ENCODE results near the gene IKBKE.

The IKBKE gene

GRCh38 chr1:206470692-206471414 lies 577 bp downstream of the IKBKE start:
- Histone ChIP-seq H3K9ac (ENCODE audit: low read length) (peak overlapping the region; percentile 91), H3K27me3 (ENCODE audit: insufficient read depth, low read length) (no peaks in the 10 kb centered on the region), H4K20me1 (ENCODE audit: insufficient read depth, low read length) (no peaks in the 10 kb centered on the region), H3K27ac (ENCODE audit: low read depth, low read length, poor library complexity, severe bottlenecking) (peak overlapping the region; percentile 91), H3K9me3 (ENCODE audit: low read length) (no peaks in the 10 kb centered on the region), H3K36me3 (ENCODE audit: insufficient read depth, low read length) (peaks cover 24% of the 10 kb centered on the region; the same call in 1 of the 2 replicates), H3K4me1 (ENCODE audit: insufficient read depth, low read length, severe bottlenecking) (peaks cover 61% of the 10 kb centered on the region), H3F3A (ENCODE audit: insufficient read depth, low read length) (no peaks in the 10 kb centered on the region), H2AFZ (ENCODE audit: low read length) (no peak overlapping the region), H3K4me3 (ENCODE audit: low read depth, low read length, poor library complexity, severe bottlenecking) (peak overlapping the region; percentile 92), H3K79me2 (ENCODE audit: insufficient read depth, low read length) (no peaks in the 10 kb centered on the region), H3K4me2 (ENCODE audit: low read length) (peak overlapping the region; percentile 85), H3K9me2 (ENCODE audit: low read depth, low read length) (no peaks in the 10 kb centered on the region)
- no peak for TF ChIP-seq EZH2 (IDR thresholded peaks at IDR 0.05; ENCODE audit: borderline replicate concordance, low read length)
- TF ChIP-seq, protein P1, sequence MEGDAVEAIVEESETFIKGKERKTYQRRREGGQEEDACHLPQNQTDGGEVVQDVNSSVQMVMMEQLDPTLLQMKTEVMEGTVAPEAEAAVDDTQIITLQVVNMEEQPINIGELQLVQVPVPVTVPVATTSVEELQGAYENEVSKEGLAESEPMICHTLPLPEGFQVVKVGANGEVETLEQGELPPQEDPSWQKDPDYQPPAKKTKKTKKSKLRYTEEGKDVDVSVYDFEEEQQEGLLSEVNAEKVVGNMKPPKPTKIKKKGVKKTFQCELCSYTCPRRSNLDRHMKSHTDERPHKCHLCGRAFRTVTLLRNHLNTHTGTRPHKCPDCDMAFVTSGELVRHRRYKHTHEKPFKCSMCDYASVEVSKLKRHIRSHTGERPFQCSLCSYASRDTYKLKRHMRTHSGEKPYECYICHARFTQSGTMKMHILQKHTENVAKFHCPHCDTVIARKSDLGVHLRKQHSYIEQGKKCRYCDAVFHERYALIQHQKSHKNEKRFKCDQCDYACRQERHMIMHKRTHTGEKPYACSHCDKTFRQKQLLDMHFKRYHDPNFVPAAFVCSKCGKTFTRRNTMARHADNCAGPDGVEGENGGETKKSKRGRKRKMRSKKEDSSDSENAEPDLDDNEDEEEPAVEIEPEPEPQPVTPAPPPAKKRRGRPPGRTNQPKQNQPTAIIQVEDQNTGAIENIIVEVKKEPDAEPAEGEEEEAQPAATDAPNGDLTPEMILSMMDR (IDR thresholded peaks at IDR 0.05; ENCODE audit: low read length), result peak; percentile 4; the same call in 1 of the 2 replicates

DNA sequence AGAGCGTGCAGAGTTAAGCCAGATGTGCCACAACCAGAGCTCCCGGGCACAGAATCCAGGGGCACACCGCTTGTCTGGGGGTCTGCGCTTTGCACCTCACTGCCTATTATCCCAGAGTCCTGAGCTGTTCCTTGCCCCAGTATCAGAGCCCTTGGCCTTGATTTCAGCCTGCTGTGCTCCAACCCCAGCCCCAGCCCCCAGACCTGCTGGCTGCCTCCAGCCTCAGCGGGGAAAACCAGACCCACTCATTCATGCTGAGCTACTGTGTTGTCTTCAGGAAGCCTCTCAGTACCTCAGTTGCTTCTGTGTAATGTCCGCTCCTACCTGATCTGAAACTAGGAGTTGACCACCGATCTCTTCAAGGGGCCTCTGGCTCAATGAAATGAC lies 1.1 kb downstream of the IKBKE start:
- Histone ChIP-seq H3K9me2 (ENCODE audit: low read depth, low read length) (no peaks in the 10 kb centered on the region), H3K27me3 (ENCODE audit: insufficient read depth, low read length) (no peaks in the 10 kb centered on the region), H3K4me2 (ENCODE audit: low read length) (peak overlapping the region; percentile 85), H3K79me2 (ENCODE audit: insufficient read depth, low read length) (no peaks in the 10 kb centered on the region), H3K4me1 (ENCODE audit: insufficient read depth, low read length, severe bottlenecking) (peaks cover 56% of the 10 kb centered on the region), H3F3A (ENCODE audit: insufficient read depth, low read length) (no peaks in the 10 kb centered on the region), H3K36me3 (ENCODE audit: insufficient read depth, low read length) (peaks cover 29% of the 10 kb centered on the region), H4K20me1 (ENCODE audit: insufficient read depth, low read length) (no peaks in the 10 kb centered on the region), H3K27ac (ENCODE audit: low read depth, low read length, poor library complexity, severe bottlenecking) (peak overlapping the region; percentile 91), H3K9me3 (ENCODE audit: low read length) (no peaks in the 10 kb centered on the region), H3K4me3 (ENCODE audit: low read depth, low read length, poor library complexity, severe bottlenecking) (peak overlapping the region; percentile 92), H3K9ac (ENCODE audit: low read length) (peak overlapping the region; percentile 91; the same call in 1 of the 2 replicates), H2AFZ (ENCODE audit: low read length) (no peak overlapping the region)
- TF ChIP-seq, protein P1 (IDR thresholded peaks at IDR 0.05; ENCODE audit: low read length), result no peak
- no peak for TF ChIP-seq EZH2 (IDR thresholded peaks at IDR 0.05; ENCODE audit: borderline replicate concordance, low read length)

DNA sequence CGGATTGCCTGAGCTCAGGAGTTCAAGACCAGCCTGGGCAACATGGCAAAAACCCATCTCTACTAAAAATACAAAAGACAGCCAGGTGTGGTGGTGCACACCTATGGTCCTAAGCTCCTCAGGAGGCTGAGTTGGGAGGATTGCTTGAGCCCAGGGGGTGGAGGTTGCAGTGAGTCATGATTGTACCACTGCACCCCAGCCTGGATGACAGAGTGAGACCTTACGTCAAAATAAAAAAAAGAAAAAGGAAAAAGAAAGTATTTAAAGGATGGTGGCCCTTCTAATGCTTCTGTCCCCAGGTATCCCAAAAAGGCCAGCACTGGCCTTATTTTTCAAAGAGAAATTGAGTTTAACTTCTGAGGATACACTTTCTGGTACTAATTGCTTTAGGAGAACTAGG lies 1.7 kb downstream of the IKBKE start:
- H3K27me3 ChIP-seq (ENCODE audit: insufficient read depth, low read length), result no peaks in the 10 kb centered on the region
- H3K9me3 ChIP-seq (ENCODE audit: low read length), result no peaks in the 10 kb centered on the region
- H3K9ac ChIP-seq (ENCODE audit: low read length), result no peak overlapping the region; the same call in 1 of the 2 replicates
- peaks cover 35% of the 10 kb centered on the region for H3K36me3 ChIP-seq (ENCODE audit: insufficient read depth, low read length)
- H3K4me2 ChIP-seq (ENCODE audit: low read length), result peak overlapping the region; percentile 85
- TF ChIP-seq, protein P1 (IDR thresholded peaks at IDR 0.05; ENCODE audit: low read length), result no peak
- TF ChIP-seq EZH2 (IDR thresholded peaks at IDR 0.05; ENCODE audit: borderline replicate concordance, low read length), result no peak
- H3K4me1 ChIP-seq (ENCODE audit: insufficient read depth, low read length, severe bottlenecking), result peaks cover 50% of the 10 kb centered on the region
- H3K79me2 ChIP-seq (ENCODE audit: insufficient read depth, low read length), result no peaks in the 10 kb centered on the region
- H3K4me3 ChIP-seq (ENCODE audit: low read depth, low read length, poor library complexity, severe bottlenecking), result peak overlapping the region; percentile 92
- no peak overlapping the region for H2AFZ ChIP-seq (ENCODE audit: low read length)
- peak overlapping the region; percentile 91 for H3K27ac ChIP-seq (ENCODE audit: low read depth, low read length, poor library complexity, severe bottlenecking)
- no peaks in the 10 kb centered on the region for H3F3A ChIP-seq (ENCODE audit: insufficient read depth, low read length)
- H4K20me1 ChIP-seq (ENCODE audit: insufficient read depth, low read length), result no peaks in the 10 kb centered on the region
- H3K9me2 ChIP-seq (ENCODE audit: low read depth, low read length), result no peaks in the 10 kb centered on the region
